ENCODE results near the gene ANKRD50. TPM values are rescaled to one million over a fixed set of nuclear protein-coding genes. Genes with fewer than 3 reads are reported as not detected.

Gene ANKRD50
- total and polyA plus RNA-seq, 2 of the 13 experiments (the other 11 are each of a cell fraction or from before 2014, with no cell fraction given) = 2.4 to 4.4 TPM

DNA sequence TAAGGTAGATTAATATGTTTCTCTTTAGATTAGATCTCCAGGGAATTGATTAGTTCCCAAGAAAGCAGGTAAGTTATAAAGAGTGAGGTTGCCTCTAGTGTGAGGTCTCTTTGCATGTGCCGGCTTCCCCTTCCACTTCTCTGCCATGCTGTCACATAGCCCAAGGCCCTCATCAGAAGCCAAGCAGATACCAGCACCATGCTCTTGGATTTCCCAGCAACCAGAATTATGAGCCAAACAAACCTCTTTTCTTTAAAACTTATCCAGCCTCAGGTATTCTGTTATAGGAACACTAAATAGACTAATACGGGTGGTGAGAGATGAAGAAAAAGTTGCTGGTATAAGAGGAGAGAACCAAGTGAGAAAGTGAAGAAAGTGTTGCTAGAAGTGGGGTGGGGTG is 15.1 kb downstream of the ANKRD50 start:
- ATAC-seq (no peak), DNase-seq (ENCODE audit: low spot score) (no peak), FAIRE-seq (no peak)
- in situ Hi-C loops (cut with HindIII; ENCODE audit: extremely low pct_ligation_motif_present, low pct_unique_long_range_greater_than_20kb) = no loop called here
- Histone ChIP-seq H2AFZ (ENCODE audit: low read length) (no peak overlapping the region), H3K9ac (ENCODE audit: insufficient read depth, low read depth, low read length) (no peak overlapping the region), H3K9me3 (ENCODE audit: low read length) (peaks cover 12% of the 10 kb centered on the region), H3K27ac (ENCODE audit: extremely low read length, insufficient read depth, low read length) (no peak overlapping the region), H3K4me1 (ENCODE audit: insufficient read depth, low read length) (no peaks in the 10 kb centered on the region), H3K79me2 (ENCODE audit: insufficient read depth, low read length) (peaks cover 2% of the 10 kb centered on the region), H3K36me3 (replicated peaks in 1 of 2; ENCODE audit: control insufficient read depth in 1 of 2, insufficient read depth in 2 of 2, low read length in 2 of 2) (no peaks in the 10 kb centered on the region), H3K4me2 (ENCODE audit: low read depth, low read length) (no peak overlapping the region), H3K4me3 (replicated peaks in 1 of 3; ENCODE audit: insufficient read depth in 1 of 3, low read depth in 2 of 3, low read length in 3 of 3) (no peak overlapping the region), H3K27me3 (ENCODE audit: control insufficient read depth in 1 of 2, insufficient read depth in 2 of 2, low read length in 2 of 2) (no peaks in the 10 kb centered on the region), H4K20me1 (ENCODE audit: insufficient read depth, low read length) (no peaks in the 10 kb centered on the region)
- intact Hi-C loops (cut with micrococcal nuclease; ENCODE audit: unreplicated experiment) = no loop called here
- no TSS peak for BruUV-seq (replicated peaks)
- 100% methylated on average over 2 of the region's 2 CpGs for WGBS (ENCODE audit: low lambda C conversion rate)
- ChIA-PET CTCF (ENCODE audit: low intra/inter-chr PET ratio, low total read pairs) (no interaction called here), POLR2A (no interaction called here)
- TF ChIP-seq, protein P1, sequence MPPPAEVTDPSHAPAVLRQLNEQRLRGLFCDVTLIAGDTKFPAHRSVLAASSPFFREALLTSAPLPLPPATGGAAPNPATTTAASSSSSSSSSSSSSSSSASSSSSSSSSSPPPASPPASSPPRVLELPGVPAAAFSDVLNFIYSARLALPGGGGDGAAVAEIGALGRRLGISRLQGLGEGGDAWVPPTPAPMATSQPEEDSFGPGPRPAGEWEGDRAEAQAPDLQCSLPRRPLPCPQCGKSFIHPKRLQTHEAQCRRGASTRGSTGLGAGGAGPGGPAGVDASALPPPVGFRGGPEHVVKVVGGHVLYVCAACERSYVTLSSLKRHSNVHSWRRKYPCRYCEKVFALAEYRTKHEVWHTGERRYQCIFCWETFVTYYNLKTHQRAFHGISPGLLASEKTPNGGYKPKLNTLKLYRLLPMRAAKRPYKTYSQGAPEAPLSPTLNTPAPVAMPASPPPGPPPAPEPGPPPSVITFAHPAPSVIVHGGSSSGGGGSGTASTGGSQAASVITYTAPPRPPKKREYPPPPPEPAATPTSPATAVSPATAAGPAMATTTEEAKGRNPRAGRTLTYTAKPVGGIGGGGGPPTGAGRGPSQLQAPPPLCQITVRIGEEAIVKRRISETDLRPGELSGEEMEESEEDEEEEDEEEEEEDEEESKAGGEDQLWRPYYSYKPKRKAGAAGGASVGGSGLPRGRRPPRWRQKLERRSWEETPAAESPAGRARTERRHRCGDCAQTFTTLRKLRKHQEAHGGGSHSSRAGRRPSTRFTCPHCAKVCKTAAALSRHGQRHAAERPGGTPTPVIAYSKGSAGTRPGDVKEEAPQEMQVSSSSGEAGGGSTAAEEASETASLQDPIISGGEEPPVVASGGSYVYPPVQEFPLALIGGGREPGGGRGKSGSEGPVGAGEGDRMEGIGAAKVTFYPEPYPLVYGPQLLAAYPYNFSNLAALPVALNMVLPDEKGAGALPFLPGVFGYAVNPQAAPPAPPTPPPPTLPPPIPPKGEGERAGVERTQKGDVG (CRISPR knock-in tag; IDR thresholded peaks at IDR 0.05; ENCODE audit: borderline replicate concordance) = no peak
- no peak for TF ChIP-seq NCOA2 (CRISPR knock-in tag; IDR thresholded peaks at IDR 0.05)
- TF ChIP-seq HIVEP1 (CRISPR knock-in tag; IDR thresholded peaks at IDR 0.05) = no peak
- TF ChIP-seq, protein P2, sequence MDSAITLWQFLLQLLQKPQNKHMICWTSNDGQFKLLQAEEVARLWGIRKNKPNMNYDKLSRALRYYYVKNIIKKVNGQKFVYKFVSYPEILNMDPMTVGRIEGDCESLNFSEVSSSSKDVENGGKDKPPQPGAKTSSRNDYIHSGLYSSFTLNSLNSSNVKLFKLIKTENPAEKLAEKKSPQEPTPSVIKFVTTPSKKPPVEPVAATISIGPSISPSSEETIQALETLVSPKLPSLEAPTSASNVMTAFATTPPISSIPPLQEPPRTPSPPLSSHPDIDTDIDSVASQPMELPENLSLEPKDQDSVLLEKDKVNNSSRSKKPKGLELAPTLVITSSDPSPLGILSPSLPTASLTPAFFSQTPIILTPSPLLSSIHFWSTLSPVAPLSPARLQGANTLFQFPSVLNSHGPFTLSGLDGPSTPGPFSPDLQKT (CRISPR knock-in tag; IDR thresholded peaks at IDR 0.05; ENCODE audit: borderline replicate concordance) = no peak
- no peak for TF ChIP-seq ZGPAT (CRISPR knock-in tag; IDR thresholded peaks at IDR 0.05)
- TF ChIP-seq, protein P3, sequence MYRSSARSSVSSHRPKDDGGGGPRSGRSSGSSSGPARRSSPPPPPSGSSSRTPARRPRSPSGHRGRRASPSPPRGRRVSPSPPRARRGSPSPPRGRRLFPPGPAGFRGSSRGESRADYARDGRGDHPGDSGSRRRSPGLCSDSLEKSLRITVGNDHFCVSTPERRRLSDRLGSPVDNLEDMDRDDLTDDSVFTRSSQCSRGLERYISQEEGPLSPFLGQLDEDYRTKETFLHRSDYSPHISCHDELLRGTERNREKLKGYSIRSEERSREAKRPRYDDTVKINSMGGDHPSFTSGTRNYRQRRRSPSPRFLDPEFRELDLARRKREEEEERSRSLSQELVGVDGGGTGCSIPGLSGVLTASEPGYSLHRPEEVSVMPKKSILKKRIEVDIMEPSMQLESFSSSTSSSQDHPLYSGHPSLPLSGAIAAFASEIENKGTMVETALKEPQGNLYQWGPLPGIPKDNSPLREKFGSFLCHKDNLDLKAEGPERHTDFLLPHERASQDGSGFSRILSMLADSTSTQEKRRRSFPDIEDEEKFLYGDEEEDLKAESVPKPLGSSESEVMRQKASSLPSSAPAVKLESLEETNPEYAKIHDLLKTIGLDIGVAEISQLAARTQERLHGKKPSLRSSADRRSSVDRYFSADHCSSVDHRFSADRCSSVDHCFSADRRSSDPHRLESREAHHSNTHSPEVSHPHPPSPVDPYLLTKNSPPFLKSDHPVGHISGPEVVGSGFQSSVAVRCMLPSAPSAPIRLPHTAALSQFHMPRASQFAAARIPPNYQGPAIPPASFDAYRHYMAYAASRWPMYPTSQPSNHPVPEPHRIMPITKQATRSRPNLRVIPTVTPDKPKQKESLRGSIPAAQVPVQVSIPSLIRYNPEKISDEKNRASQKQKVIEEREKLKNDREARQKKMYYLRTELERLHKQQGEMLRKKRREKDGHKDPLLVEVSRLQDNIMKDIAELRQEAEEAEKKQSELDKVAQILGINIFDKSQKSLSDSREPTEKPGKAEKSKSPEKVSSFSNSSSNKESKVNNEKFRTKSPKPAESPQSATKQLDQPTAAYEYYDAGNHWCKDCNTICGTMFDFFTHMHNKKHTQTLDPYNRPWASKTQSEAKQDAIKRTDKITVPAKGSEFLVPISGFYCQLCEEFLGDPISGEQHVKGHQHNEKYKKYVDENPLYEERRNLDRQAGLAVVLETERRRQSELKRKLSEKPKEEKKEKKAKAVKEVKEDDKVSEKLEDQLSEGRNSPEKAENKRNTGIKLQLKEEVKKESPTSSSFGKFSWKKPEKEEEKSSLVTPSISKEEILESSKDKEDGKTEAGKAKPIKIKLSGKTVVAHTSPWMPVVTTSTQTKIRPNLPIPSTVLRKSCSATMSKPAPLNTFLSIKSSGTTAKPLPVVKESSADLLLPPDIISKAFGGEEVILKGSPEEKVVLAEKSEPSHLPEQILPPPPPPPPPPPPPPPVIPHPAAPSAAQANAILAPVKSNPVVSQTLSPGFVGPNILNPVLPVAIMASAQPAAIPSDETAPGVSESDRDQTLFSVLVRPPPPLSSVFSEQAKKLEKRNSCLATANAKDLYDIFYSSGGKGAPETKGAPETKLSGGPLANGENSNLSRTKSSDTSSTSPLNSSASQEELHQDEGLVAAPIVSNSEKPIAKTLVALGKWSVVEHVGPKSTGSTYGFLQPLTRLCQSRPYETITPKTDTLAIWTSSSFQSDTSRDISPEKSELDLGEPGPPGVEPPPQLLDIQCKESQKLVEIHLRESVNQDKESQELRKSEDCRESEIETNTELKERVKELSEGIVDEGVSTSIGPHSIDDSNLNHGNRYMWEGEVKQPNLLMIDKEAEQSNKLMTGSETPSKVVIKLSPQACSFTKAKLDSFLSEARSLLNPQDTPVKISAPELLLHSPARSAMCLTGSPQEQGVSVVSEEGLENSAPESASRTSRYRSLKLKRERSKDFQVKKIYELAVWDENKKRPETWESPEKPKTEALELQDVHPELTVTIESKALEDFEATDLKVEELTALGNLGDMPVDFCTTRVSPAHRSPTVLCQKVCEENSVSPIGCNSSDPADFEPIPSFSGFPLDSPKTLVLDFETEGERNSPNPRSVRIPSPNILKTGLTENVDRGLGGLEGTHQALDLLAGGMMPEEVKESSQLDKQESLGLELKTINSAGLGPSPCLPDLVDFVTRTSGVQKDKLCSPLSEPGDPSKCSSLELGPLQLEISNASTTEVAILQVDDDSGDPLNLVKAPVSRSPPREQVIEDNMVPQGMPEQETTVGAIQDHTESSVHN (CRISPR knock-in tag; IDR thresholded peaks at IDR 0.05) = no peak
- TF ChIP-seq GMEB2 (CRISPR knock-in tag; IDR thresholded peaks at IDR 0.05; ENCODE audit: low read depth) = no peak
- no peak for TF ChIP-seq ISX (CRISPR knock-in tag; conservative IDR thresholded peaks at IDR 0.05)
- TF ChIP-seq KAT8 (CRISPR knock-in tag; IDR thresholded peaks at IDR 0.05) = no peak
